ENCODE measurements around the gene PIGW.

The PIGW gene

GRCh38 chr17:36525113-36525512, 9.7 kb upstream of the PIGW start:
- H3K4me1 ChIP-seq (ENCODE audit: low read depth, poor library complexity, severe bottlenecking): peaks cover 8% of the 10 kb centered on the region
- H3K27me3 ChIP-seq (ENCODE audit: insufficient read depth, low read depth): no peaks in the 10 kb centered on the region
- no peak overlapping the region for H3K9ac ChIP-seq
- H3K4me3 ChIP-seq (IDR thresholded peaks at IDR 0.05; ENCODE audit: insufficient read depth, low read depth, low read length): no peak overlapping the region
- H3K36me3 ChIP-seq (ENCODE audit: insufficient read depth): peaks cover 14% of the 10 kb centered on the region; the same call in 1 of the 2 replicates
- TF ChIP-seq, protein P1, sequence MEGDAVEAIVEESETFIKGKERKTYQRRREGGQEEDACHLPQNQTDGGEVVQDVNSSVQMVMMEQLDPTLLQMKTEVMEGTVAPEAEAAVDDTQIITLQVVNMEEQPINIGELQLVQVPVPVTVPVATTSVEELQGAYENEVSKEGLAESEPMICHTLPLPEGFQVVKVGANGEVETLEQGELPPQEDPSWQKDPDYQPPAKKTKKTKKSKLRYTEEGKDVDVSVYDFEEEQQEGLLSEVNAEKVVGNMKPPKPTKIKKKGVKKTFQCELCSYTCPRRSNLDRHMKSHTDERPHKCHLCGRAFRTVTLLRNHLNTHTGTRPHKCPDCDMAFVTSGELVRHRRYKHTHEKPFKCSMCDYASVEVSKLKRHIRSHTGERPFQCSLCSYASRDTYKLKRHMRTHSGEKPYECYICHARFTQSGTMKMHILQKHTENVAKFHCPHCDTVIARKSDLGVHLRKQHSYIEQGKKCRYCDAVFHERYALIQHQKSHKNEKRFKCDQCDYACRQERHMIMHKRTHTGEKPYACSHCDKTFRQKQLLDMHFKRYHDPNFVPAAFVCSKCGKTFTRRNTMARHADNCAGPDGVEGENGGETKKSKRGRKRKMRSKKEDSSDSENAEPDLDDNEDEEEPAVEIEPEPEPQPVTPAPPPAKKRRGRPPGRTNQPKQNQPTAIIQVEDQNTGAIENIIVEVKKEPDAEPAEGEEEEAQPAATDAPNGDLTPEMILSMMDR (conservative IDR thresholded peaks at IDR 0.05; ENCODE audit: low read depth, low read length): no peak
- no peak overlapping the region for H3K4me2 ChIP-seq
- H3K27ac ChIP-seq: no peak overlapping the region
- no peaks in the 10 kb centered on the region for H3K79me2 ChIP-seq (ENCODE audit: insufficient read depth, low read depth)
- H4K20me1 ChIP-seq (ENCODE audit: insufficient read depth): no peaks in the 10 kb centered on the region
- no peak overlapping the region for H2AFZ ChIP-seq (ENCODE audit: low read depth)

- Histone ChIP-seq H3K4me2 (no peak overlapping the region), H3K36me3 (ENCODE audit: insufficient read depth) (peaks cover 12% of the 10 kb centered on the region; the same call in 1 of the 2 replicates), H3K9ac (no peak overlapping the region), H2AFZ (ENCODE audit: low read depth) (no peak overlapping the region), H3K27ac (no peak overlapping the region), H3K4me1 (ENCODE audit: low read depth, poor library complexity, severe bottlenecking) (peaks cover 8% of the 10 kb centered on the region), H3K4me3 (IDR thresholded peaks at IDR 0.05; ENCODE audit: insufficient read depth, low read depth, low read length) (no peak overlapping the region), H3K27me3 (ENCODE audit: insufficient read depth, low read depth) (no peaks in the 10 kb centered on the region), H3K79me2 (ENCODE audit: insufficient read depth, low read depth) (no peaks in the 10 kb centered on the region), H4K20me1 (ENCODE audit: insufficient read depth) (no peaks in the 10 kb centered on the region)
- TF ChIP-seq, protein P1 (conservative IDR thresholded peaks at IDR 0.05; ENCODE audit: low read depth, low read length): no peak
Measured at GRCh38 chr17:36525888-36526287, 8.9 kb upstream of the PIGW start.

DNA sequence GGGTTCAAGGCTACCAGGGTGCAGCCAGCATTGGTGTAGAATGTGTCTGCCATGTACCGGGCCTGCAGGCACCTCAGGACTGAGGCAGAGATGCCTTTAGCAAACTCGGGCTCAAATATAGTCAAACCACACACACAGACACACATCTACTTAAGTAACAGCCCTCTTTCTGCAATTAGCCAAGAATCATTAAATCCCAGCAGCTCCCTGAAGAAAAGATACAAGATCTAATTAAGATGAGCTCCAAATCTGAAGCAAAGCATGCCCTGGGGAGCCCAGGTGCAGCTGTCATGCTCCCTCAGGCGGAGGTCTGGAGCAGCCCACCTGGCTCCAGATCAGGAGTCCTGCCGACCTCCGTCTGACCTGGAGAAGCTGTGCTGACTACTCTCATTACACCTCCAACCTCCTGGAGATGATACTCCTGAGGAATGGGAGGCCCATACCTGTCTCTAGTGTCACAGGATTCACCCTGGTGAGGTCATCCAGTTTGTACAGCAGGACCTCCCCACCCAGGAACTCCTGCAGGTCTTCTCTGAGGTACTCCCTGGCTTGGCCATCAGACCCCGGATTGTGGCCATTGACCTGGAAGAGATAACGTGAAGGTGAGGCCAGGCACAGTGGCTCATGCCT, 7.1 kb upstream of the PIGW start:
- Histone ChIP-seq H4K20me1 (ENCODE audit: insufficient read depth) (no peaks in the 10 kb centered on the region), H3K9ac (no peak overlapping the region), H3K4me1 (ENCODE audit: low read depth, poor library complexity, severe bottlenecking) (peaks cover 8% of the 10 kb centered on the region), H3K4me2 (no peak overlapping the region), H2AFZ (ENCODE audit: low read depth) (no peak overlapping the region), H3K4me3 (IDR thresholded peaks at IDR 0.05; ENCODE audit: insufficient read depth, low read depth, low read length) (no peak overlapping the region), H3K79me2 (ENCODE audit: insufficient read depth, low read depth) (0 out of 2 replicates have a peak, but pooled peaks cover 2% of the 10 kb centered on the region), H3K27ac (no peak overlapping the region), H3K36me3 (ENCODE audit: insufficient read depth) (peaks cover 9% of the 10 kb centered on the region; the same call in 1 of the 2 replicates), H3K27me3 (ENCODE audit: insufficient read depth, low read depth) (no peaks in the 10 kb centered on the region)
- TF ChIP-seq, protein P1 (conservative IDR thresholded peaks at IDR 0.05; ENCODE audit: low read depth, low read length): no peak

GRCh38 chr17:36529121-36529520, 5.7 kb upstream of the PIGW start:
- Histone ChIP-seq H3K4me2 (no peak overlapping the region), H3K4me1 (ENCODE audit: low read depth, poor library complexity, severe bottlenecking) (peaks cover 19% of the 10 kb centered on the region), H3K79me2 (ENCODE audit: insufficient read depth, low read depth) (0 out of 2 replicates have a peak, but pooled peaks cover 13% of the 10 kb centered on the region), H3K4me3 (IDR thresholded peaks at IDR 0.05; ENCODE audit: insufficient read depth, low read depth, low read length) (no peak overlapping the region), H3K27me3 (ENCODE audit: insufficient read depth, low read depth) (no peaks in the 10 kb centered on the region), H3K36me3 (ENCODE audit: insufficient read depth) (peaks cover 12% of the 10 kb centered on the region; the same call in 1 of the 2 replicates), H3K9ac (no peak overlapping the region), H3K27ac (no peak overlapping the region), H2AFZ (ENCODE audit: low read depth) (no peak overlapping the region), H4K20me1 (ENCODE audit: insufficient read depth) (no peaks in the 10 kb centered on the region)
- TF ChIP-seq, protein P1 (conservative IDR thresholded peaks at IDR 0.05; ENCODE audit: low read depth, low read length): no peak

All from KMS-11 (cell line).